ENCODE measurements around the gene KRT40. TPM values are rescaled to one million over a fixed set of nuclear protein-coding genes. Genes with fewer than 3 reads are reported as not detected.

The KRT40 gene
- total RNA-seq, 1 experiment from 2014 or later, result not detected

DNA sequence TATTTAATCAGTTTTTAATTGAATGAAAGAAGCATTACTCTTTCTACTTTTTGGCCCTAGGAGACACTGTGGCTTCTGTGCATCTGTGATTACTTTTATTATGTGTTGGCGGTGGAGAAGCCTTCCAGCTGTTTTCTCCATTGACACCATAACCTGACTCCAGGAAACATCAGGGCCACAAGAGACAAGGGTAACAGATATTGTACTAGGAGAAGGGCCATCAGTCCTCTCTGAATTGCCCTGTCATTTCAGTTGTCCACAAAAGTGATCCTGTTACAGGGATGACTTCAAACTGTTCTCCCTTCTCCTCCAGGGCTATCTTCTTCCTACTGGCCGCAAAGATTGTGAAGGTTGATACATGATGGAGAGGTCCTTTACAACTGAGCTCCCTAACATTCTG, 32.0 kb downstream of the KRT40 start:
- DNase-seq (ENCODE audit: low read depth, low spot score), result no peak
- H2AFZ ChIP-seq (ENCODE audit: low read depth, low read length, poor library complexity, severe bottlenecking), result no peak overlapping the region
- no peaks in the 10 kb centered on the region for H3K9me3 ChIP-seq (ENCODE audit: control insufficient read depth in 1 of 2, insufficient read depth in 1 of 2, low read depth in 1 of 2, low read length in 2 of 2)
- H3K4me3 ChIP-seq (replicated peaks in 1 of 2; ENCODE audit: low read depth in 1 of 2, low read length in 2 of 2), result no peak overlapping the region
- H3K4me2 ChIP-seq (ENCODE audit: low read length), result peak overlapping the region; percentile 55
- peak overlapping the region; percentile 99 for H3K27ac ChIP-seq (ENCODE audit: low read depth, low read length)
- no peaks in the 10 kb centered on the region for H3K27me3 ChIP-seq (ENCODE audit: insufficient read depth, low read length)
- H4K20me1 ChIP-seq (ENCODE audit: insufficient read depth), result no peaks in the 10 kb centered on the region
- peaks cover 79 to 98% of the 10 kb centered on the region in 2 experiments for H3K4me1 ChIP-seq (ENCODE audit: control insufficient read depth in 1 of 2, insufficient read depth in 2 of 2, low read length in 2 of 2)
- POLR2A ChIA-PET, result interaction anchor here (0.8 to 1.6 kb wide), 6 partner anchors 16 to 738 kb away, joined by 3 to 4 read pairs (median 3); partner anchors contain the start of gene KRT19
- CTCF ChIA-PET, result no interaction called here
- no peaks in the 10 kb centered on the region for H3K9me2 ChIP-seq (ENCODE audit: insufficient read depth)
- ATAC-seq, result no peak
- TF ChIP-seq POLR2AphosphoS5 (IDR thresholded peaks at IDR 0.05; ENCODE audit: low read depth, low read length) (peak; percentile 7; the same call in 1 of the 2 replicates), POLR2A (IDR thresholded peaks at IDR 0.05; ENCODE audit: borderline replicate concordance, extremely low read depth, insufficient read depth, insufficient read length) (no peak)
- no peaks in the 10 kb centered on the region for H3K79me2 ChIP-seq (ENCODE audit: insufficient read depth, low read length)
- no TSS peak for BruUV-seq (replicated peaks)
- no peaks in the 10 kb centered on the region for H3K36me3 ChIP-seq (ENCODE audit: control insufficient read depth in 1 of 2, insufficient read depth in 2 of 2, low read length in 2 of 2)
- intact Hi-C loops (cut with micrococcal nuclease), result no loop called here
- peak overlapping the region; percentile 63 for H3K9ac ChIP-seq (ENCODE audit: low read length)
- RAD21 ChIA-PET (ENCODE audit: low non-redundant PET in 1 of 2, low total read pairs in 2 of 2, uncharacterized antibody in 2 of 2, unreplicated experiment in 2 of 2), result no interaction called here

DNA sequence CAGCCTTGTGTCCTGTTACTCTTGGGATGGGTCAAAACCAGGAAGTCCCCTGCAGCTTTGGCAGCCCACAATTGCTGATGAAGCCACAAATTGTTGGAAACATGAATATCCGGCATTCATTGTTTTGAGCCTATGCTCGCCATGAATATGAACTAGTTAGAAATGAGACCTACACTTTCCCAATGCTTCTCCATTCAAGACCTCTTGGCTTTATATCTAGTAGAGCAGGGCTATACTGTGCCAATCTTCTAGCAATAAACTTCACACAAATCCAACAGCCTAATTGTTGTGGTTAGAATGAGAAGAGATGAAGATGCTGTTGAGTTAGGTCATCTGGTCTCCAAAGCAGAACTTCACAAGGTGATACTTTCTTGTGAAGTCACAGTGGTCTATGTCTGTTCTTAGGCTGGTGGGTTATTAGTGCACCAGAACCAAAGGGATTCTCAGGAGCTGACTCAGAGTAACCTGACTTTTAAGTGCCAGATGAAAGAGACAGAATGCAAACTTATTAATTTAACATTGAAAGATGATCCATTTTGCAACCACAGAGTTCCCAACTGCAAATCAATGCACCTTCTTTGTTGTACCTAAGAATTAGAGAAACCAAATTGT, 33.0 kb downstream of the KRT40 start:
- peak overlapping the region; percentile 55 for H3K4me2 ChIP-seq (ENCODE audit: low read length)
- ATAC-seq, result peak; percentile 86
- H3K9me2 ChIP-seq (ENCODE audit: insufficient read depth), result no peaks in the 10 kb centered on the region
- peak overlapping the region; percentile 63 for H3K9ac ChIP-seq (ENCODE audit: low read length)
- peaks cover 74 to 98% of the 10 kb centered on the region in 2 experiments for H3K4me1 ChIP-seq (ENCODE audit: control insufficient read depth in 1 of 2, insufficient read depth in 2 of 2, low read length in 2 of 2)
- RAD21 ChIA-PET (ENCODE audit: low non-redundant PET in 1 of 2, low total read pairs in 2 of 2, uncharacterized antibody in 2 of 2, unreplicated experiment in 2 of 2), result no interaction called here
- no peak overlapping the region for H2AFZ ChIP-seq (ENCODE audit: low read depth, low read length, poor library complexity, severe bottlenecking)
- DNase-seq (ENCODE audit: low read depth, low spot score), result peak; percentile 97
- no peaks in the 10 kb centered on the region for H3K79me2 ChIP-seq (ENCODE audit: insufficient read depth, low read length)
- POLR2A ChIA-PET, result interaction anchor here (1.0 kb wide), 1 partner anchor 577 kb away, joined by 3 read pairs; the partner anchor contains the start of gene KRT19
- no TSS peak for BruUV-seq (replicated peaks)
- no peaks in the 10 kb centered on the region for H4K20me1 ChIP-seq (ENCODE audit: insufficient read depth)
- H3K36me3 ChIP-seq (ENCODE audit: control insufficient read depth in 1 of 2, insufficient read depth in 2 of 2, low read length in 2 of 2), result no peaks in the 10 kb centered on the region
- peak overlapping the region; percentile 99 for H3K27ac ChIP-seq (ENCODE audit: low read depth, low read length)
- H3K9me3 ChIP-seq (ENCODE audit: control insufficient read depth in 1 of 2, insufficient read depth in 1 of 2, low read depth in 1 of 2, low read length in 2 of 2), result no peaks in the 10 kb centered on the region
- CTCF ChIA-PET, result no interaction called here
- H3K27me3 ChIP-seq (ENCODE audit: insufficient read depth, low read length), result no peaks in the 10 kb centered on the region
- intact Hi-C loops (cut with micrococcal nuclease), result no loop called here
- no peak overlapping the region for H3K4me3 ChIP-seq (replicated peaks in 1 of 2; ENCODE audit: low read depth in 1 of 2, low read length in 2 of 2)
- TF ChIP-seq ZFX (IDR thresholded peaks at IDR 0.05) (no peak), TCF7L2 (IDR thresholded peaks at IDR 0.05; ENCODE audit: borderline replicate concordance, extremely low read depth, insufficient read depth, insufficient read length) (peak; percentile 99), YY1 (IDR thresholded peaks at IDR 0.05; ENCODE audit: extremely low read depth, insufficient replicate concordance, low read depth, low read length) (peak; percentile 46), POLR2A (IDR thresholded peaks at IDR 0.05; ENCODE audit: borderline replicate concordance, extremely low read depth, insufficient read depth, insufficient read length) (no peak), EGR1 (IDR thresholded peaks at IDR 0.05; ENCODE audit: low read depth) (peak; percentile 46; the same call in 1 of the 2 replicates), SP1 (IDR thresholded peaks at IDR 0.05; ENCODE audit: low read depth) (peak; percentile 99), SRF (IDR thresholded peaks at IDR 0.05; ENCODE audit: low read depth) (peak; percentile 78), FOSL1 (IDR thresholded peaks at IDR 0.05; ENCODE audit: low read depth) (peak; percentile 94), POLR2AphosphoS5 (IDR thresholded peaks at IDR 0.05; ENCODE audit: low read depth, low read length) (peak; percentile 43; the same call in 1 of the 2 replicates), JUND (IDR thresholded peaks at IDR 0.05) (peak; percentile 98), EZH2 (IDR thresholded peaks at IDR 0.05) (no peak), CBX3 (IDR thresholded peaks at IDR 0.05; ENCODE audit: low read depth) (peak; percentile 85)
- TF ChIP-seq, protein P1, sequence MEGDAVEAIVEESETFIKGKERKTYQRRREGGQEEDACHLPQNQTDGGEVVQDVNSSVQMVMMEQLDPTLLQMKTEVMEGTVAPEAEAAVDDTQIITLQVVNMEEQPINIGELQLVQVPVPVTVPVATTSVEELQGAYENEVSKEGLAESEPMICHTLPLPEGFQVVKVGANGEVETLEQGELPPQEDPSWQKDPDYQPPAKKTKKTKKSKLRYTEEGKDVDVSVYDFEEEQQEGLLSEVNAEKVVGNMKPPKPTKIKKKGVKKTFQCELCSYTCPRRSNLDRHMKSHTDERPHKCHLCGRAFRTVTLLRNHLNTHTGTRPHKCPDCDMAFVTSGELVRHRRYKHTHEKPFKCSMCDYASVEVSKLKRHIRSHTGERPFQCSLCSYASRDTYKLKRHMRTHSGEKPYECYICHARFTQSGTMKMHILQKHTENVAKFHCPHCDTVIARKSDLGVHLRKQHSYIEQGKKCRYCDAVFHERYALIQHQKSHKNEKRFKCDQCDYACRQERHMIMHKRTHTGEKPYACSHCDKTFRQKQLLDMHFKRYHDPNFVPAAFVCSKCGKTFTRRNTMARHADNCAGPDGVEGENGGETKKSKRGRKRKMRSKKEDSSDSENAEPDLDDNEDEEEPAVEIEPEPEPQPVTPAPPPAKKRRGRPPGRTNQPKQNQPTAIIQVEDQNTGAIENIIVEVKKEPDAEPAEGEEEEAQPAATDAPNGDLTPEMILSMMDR (IDR thresholded peaks at IDR 0.05 in 2 of 3, conservative IDR thresholded peaks at IDR 0.05 in 1 of 3; ENCODE audit: borderline replicate concordance in 1 of 3, insufficient read depth in 1 of 3, low read depth in 2 of 3, low read length in 2 of 3), result no peak
- TF ChIP-seq, protein P2, sequence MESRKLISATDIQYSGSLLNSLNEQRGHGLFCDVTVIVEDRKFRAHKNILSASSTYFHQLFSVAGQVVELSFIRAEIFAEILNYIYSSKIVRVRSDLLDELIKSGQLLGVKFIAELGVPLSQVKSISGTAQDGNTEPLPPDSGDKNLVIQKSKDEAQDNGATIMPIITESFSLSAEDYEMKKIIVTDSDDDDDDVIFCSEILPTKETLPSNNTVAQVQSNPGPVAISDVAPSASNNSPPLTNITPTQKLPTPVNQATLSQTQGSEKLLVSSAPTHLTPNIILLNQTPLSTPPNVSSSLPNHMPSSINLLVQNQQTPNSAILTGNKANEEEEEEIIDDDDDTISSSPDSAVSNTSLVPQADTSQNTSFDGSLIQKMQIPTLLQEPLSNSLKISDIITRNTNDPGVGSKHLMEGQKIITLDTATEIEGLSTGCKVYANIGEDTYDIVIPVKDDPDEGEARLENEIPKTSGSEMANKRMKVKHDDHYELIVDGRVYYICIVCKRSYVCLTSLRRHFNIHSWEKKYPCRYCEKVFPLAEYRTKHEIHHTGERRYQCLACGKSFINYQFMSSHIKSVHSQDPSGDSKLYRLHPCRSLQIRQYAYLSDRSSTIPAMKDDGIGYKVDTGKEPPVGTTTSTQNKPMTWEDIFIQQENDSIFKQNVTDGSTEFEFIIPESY (IDR thresholded peaks at IDR 0.05; ENCODE audit: extremely low read depth, insufficient replicate concordance, low read length), result peak; percentile 32
- TF ChIP-seq, protein P3, sequence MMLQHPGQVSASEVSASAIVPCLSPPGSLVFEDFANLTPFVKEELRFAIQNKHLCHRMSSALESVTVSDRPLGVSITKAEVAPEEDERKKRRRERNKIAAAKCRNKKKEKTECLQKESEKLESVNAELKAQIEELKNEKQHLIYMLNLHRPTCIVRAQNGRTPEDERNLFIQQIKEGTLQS (IDR thresholded peaks at IDR 0.05), result peak; percentile 78; the same call in 1 of the 2 replicates

Measured in HCT116 (cell line).